ENCODE results near the gene SFR1.
"Not testable (repeated sequence)": the region's sequence is repeated elsewhere in the genome, so short reads cannot be mapped to it uniquely, and the experiment has no call there.

SFR1 gene

DNA sequence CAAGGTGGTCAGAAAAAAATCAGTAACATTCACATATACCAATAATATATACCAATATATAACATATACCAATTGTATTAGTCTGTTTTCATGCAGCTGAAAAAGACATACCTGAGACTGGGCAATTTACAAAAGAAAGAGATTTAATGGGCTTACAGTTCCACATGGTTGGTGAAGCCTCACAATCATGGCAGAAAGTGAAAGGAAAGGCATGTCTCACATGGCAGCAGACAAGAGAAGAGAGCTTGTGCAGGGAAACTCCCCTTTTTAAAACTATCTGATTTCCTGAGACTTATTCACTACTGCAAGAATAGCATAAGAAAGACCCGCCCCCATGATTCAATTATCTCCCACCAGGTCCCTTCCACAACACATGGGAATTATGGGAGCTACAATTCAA is 52.2 kb downstream of the SFR1 start:
- DNase-seq (ENCODE audit: low read depth, low spot score), result not testable (repeated sequence)
